HCT116 (cell line): ENCODE data around the gene MORN4. TPM values are rescaled to one million over a fixed set of nuclear protein-coding genes. Genes with fewer than 3 reads are reported as not detected.

Experiments
- ATAC-seq: fragments of 200-7000 bp; cut with Tn5 transposase; 2 replicates; pipeline ENCODE4 v1.9.1; 2020; ENCODE audit warnings: mild to moderate bottlenecking, moderate library complexity
- BruUV-seq: library from RNA; stranded (reverse); fragments of 400-500 nt; replicated peaks from 2 replicates; lab custom pipeline; 2021; lab: Mats Ljungman, UMichigan
- CTCF ChIA-PET: fragments of 300-600 bp; sonication (Branson Sonifier 250); formaldehyde crosslinking; loops from one replicate; lab custom pipeline; 2021; ENCODE audit warnings: antibody characterized with exemption; lab: Charles Lee
- POLR2A ChIA-PET: fragments of 300-600, 350-600 bp; sonication (Branson Sonifier 250); formaldehyde crosslinking; loops from one replicate; lab custom pipeline; 2021; ENCODE audit warnings: antibody characterized with exemption; lab: Charles Lee
- RAD21 ChIA-PET, 2 experiments: fragments of 300-600 bp; sonication (Branson Sonifier 250); formaldehyde crosslinking; loops; one replicate each; lab custom pipeline; 2023; ENCODE audit warnings: low total read pairs in 2 of 2; ENCODE audit not compliant: uncharacterized antibody in 2 of 2, unreplicated experiment in 2 of 2, low non-redundant PET in 1 of 2; lab: Charles Lee
- DNase-seq: peaks from one replicate; pipeline ENCODE4 v3.0.0-alpha.2; 2010; ENCODE audit warnings: low read depth, low spot score
- H2AFZ ChIP-seq: fragments of 200-600 bp; shearing (Covaris generic), sonication (generic); 2 replicates; pipeline ENCODE4 v1.6.1; 2017; ENCODE audit warnings: low read depth, mixed run types, mixed read lengths, antibody characterized with exemption, low read length; ENCODE audit not compliant: poor library complexity, severe bottlenecking
- H3K27ac ChIP-seq: 2 replicates; pipeline ENCODE4 v1.5.1; 2012; ENCODE audit warnings: low read depth, low read length
- H3K27me3 ChIP-seq: fragments of 200-600 bp; sonication (generic); 2 replicates; pipeline ENCODE4 v1.6.1; 2016; ENCODE audit warnings: mixed run types, low read length, mixed read lengths; ENCODE audit not compliant: insufficient read depth
- H3K36me3 ChIP-seq, 2 experiments: fragments of 200-500 bp in 1 of 2; fragments of 200-600 bp in 1 of 2; sonication (Bioruptor generic) in 1 of 2; sonication (generic) in 1 of 2; 2 replicates each; pipeline versions ENCODE4 v1.5.1 to v1.6.1; 2014 to 2016; ENCODE audit warnings: low read length in 2 of 2, inconsistent platforms in 1 of 2, mixed read lengths in 1 of 2, mixed run types in 1 of 2; ENCODE audit not compliant: insufficient read depth in 2 of 2, control insufficient read depth in 1 of 2
- H3K4me1 ChIP-seq, 2 experiments: fragments of 200-600 bp in 1 of 2; sonication (generic) in 1 of 2; 2 replicates each; pipeline versions ENCODE4 v1.5.1 to v1.6.1; 2012 to 2017; ENCODE audit warnings: low read length in 2 of 2, inconsistent platforms in 1 of 2, mild to moderate bottlenecking in 1 of 2, mixed read lengths in 1 of 2, mixed run types in 1 of 2, moderate library complexity in 1 of 2; ENCODE audit not compliant: insufficient read depth in 2 of 2, control insufficient read depth in 1 of 2
- H3K4me2 ChIP-seq: fragments of 200-600 bp; sonication (generic); 2 replicates; pipeline ENCODE4 v1.6.1; 2017; ENCODE audit warnings: mixed run types, low read length, mixed read lengths
- H3K4me3 ChIP-seq, 2 experiments: fragments of 200-600 bp in 1 of 2; sonication (generic) in 1 of 2; replicated peaks in 1 of 2; 2 replicates each; pipeline ENCODE4 v1.5.1; 2011 to 2016; ENCODE audit warnings: low read length in 2 of 2, control low read depth in 1 of 2, low read depth in 1 of 2, mild to moderate bottlenecking in 1 of 2, mixed read lengths in 1 of 2, mixed run types in 1 of 2
- H3K79me2 ChIP-seq: fragments of 200-600 bp; sonication (generic); 2 replicates; pipeline ENCODE4 v1.6.1; 2017; ENCODE audit warnings: mild to moderate bottlenecking, mixed run types, low read length, moderate library complexity, mixed read lengths; ENCODE audit not compliant: insufficient read depth
- H3K9ac ChIP-seq: fragments of 200-600 bp; sonication (generic); 2 replicates; pipeline ENCODE4 v1.6.1; 2016; ENCODE audit warnings: low read length, mixed read lengths
- H3K9me2 ChIP-seq: fragments of 200-600 bp; sonication (generic), shearing (Covaris generic); 2 replicates; pipeline ENCODE4 v1.6.1; 2017; ENCODE audit warnings: mixed run types, mild to moderate bottlenecking, moderate library complexity; ENCODE audit not compliant: insufficient read depth
- H3K9me3 ChIP-seq, 2 experiments: fragments of 200-500 bp in 1 of 2; fragments of 200-600 bp in 1 of 2; sonication (Bioruptor generic) in 1 of 2; sonication (generic) in 1 of 2; 2 replicates each; pipeline ENCODE4 v1.6.1; 2014 to 2017; ENCODE audit warnings: low read length in 2 of 2, mixed read lengths in 2 of 2, inconsistent platforms in 1 of 2, low read depth in 1 of 2, mild to moderate bottlenecking in 1 of 2, mixed run types in 1 of 2, moderate library complexity in 1 of 2; ENCODE audit not compliant: control insufficient read depth in 1 of 2, insufficient read depth in 1 of 2
- H4K20me1 ChIP-seq: fragments of 200-600 bp; sonication (generic), shearing (Covaris generic); 2 replicates; pipeline ENCODE4 v1.6.1; 2017; ENCODE audit warnings: mixed run types, mild to moderate bottlenecking, moderate library complexity; ENCODE audit not compliant: insufficient read depth
- ATF3 ChIP-seq: IDR thresholded peaks from 2 replicates; pipeline ENCODE4 v1.6.1; 2012
- CBX3 ChIP-seq: IDR thresholded peaks from 2 replicates; pipeline ENCODE4 v1.6.1; 2012; ENCODE audit warnings: low read depth
- CEBPB ChIP-seq: IDR thresholded peaks from 2 replicates; pipeline ENCODE4 v1.6.1; 2012; ENCODE audit warnings: low read depth
- FOSL1 ChIP-seq: IDR thresholded peaks from 2 replicates; pipeline ENCODE4 v1.6.1; 2012; ENCODE audit warnings: low read depth
- JUND ChIP-seq: IDR thresholded peaks from 2 replicates; pipeline ENCODE4 v1.6.1; 2012
- MAX ChIP-seq: IDR thresholded peaks from 2 replicates; pipeline ENCODE4 v1.6.1; 2012
- POLR2A ChIP-seq: IDR thresholded peaks from 2 replicates; pipeline ENCODE4 v1.7.0; 2011; ENCODE audit warnings: borderline replicate concordance; ENCODE audit not compliant: insufficient read depth, insufficient read length; ENCODE audit errors: extremely low read depth
- POLR2AphosphoS5 ChIP-seq: IDR thresholded peaks from 2 replicates; pipeline ENCODE4 v1.6.1; 2011; ENCODE audit warnings: mild to moderate bottlenecking, low read depth, low read length, moderate library complexity
- REST ChIP-seq: IDR thresholded peaks from 2 replicates; pipeline ENCODE4 v1.6.1; 2012; ENCODE audit warnings: low read depth
- SIN3A ChIP-seq: IDR thresholded peaks from 2 replicates; pipeline ENCODE4 v1.6.1; 2012; ENCODE audit warnings: low read depth
- SP1 ChIP-seq: IDR thresholded peaks from 2 replicates; pipeline ENCODE4 v1.6.1; 2012; ENCODE audit warnings: low read depth
- SRF ChIP-seq: IDR thresholded peaks from 2 replicates; pipeline ENCODE4 v1.6.1; 2012; ENCODE audit warnings: low read depth
- YY1 ChIP-seq: IDR thresholded peaks from 2 replicates; pipeline ENCODE4 v1.6.1; 2011; ENCODE audit warnings: low read length, low read depth, moderate library complexity, mild to moderate bottlenecking; ENCODE audit not compliant: insufficient replicate concordance; ENCODE audit errors: extremely low read depth
- ZBTB33 ChIP-seq: IDR thresholded peaks from 2 replicates; pipeline ENCODE4 v1.6.1; 2011; ENCODE audit warnings: mild to moderate bottlenecking, low read length, moderate library complexity; ENCODE audit not compliant: insufficient replicate concordance; ENCODE audit errors: extremely low read depth
- ZNF274 ChIP-seq: fragments of 200-500 bp; sonication (Bioruptor generic); IDR thresholded peaks from 2 replicates; pipeline ENCODE4 v1.6.1; 2014; ENCODE audit warnings: mild to moderate bottlenecking, low read depth, low read length, inconsistent platforms
- intact Hi-C: fragments of 100-400 bp; cut with micrococcal nuclease; formaldehyde crosslinking; loops from 2 replicates; pipeline ENCODE4 v1.10.0; 2022
- total RNA-seq: library from RNA; stranded (reverse); gene quantifications from one replicate; pipeline ENCODE4 v1.2.1, GENCODE V29; 2021; ENCODE audit not compliant: unreplicated experiment

Gene MORN4
- total RNA-seq, 1 experiment from 2014 or later = 8.0 TPM

- Histone ChIP-seq H3K79me2 (peaks cover 56% of the 10 kb centered on the region), H3K36me3 (peaks cover 6 to 18% of the 10 kb centered on the region in 2 experiments; a peak in 2 of 4 replicates), H2AFZ (no peak overlapping the region), H3K9me3 (no peaks in the 10 kb centered on the region), H3K4me1 (peaks cover 34 to 46% of the 10 kb centered on the region in 2 experiments), H4K20me1 (no peaks in the 10 kb centered on the region), H3K9ac (no peak overlapping the region), H3K27ac (no peak overlapping the region), H3K4me3 (no peak overlapping the region), H3K27me3 (no peaks in the 10 kb centered on the region), H3K4me2 (no peak overlapping the region), H3K9me2 (no peaks in the 10 kb centered on the region)
- DNase-seq (no peak), ATAC-seq (no peak)
- intact Hi-C loops = no loop called here
- TF ChIP-seq SRF (no peak), REST (no peak), JUND (no peak), SIN3A (no peak), CBX3 (no peak), YY1 (no peak), ATF3 (no peak), MAX (no peak), POLR2AphosphoS5 (no peak), CEBPB (no peak), SP1 (no peak), ZNF274 (no peak), FOSL1 (no peak), ZBTB33 (no peak), POLR2A (no peak)
- BruUV-seq = no TSS peak
- ChIA-PET POLR2A (no interaction called here), CTCF (no interaction called here), RAD21 (no interaction called here)
Observed at GRCh38 chr10:97644936-97645335, 11.6 kb upstream of the MORN4 start.
